ENCODE data around the gene ID4.

DNA sequence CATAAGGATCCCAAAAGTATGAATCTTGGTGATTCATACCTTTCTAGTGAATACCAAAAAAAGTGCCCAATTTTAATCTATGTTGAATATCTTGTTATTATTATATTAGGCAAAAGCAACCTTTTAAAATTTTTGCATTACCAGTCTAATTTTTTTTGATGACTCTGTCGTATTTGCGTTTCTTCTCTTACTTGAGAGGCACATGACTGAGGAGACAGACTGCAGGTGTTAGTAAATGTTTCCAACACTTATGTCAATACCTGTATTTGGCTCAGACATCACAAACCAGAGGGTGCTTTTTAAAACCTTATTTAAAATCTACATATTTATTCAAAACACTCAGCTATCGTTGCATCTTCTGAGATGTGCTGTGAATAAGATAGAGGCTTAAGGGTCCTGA lies 27.1 kb downstream of the ID4 start:
- TF ChIP-seq CTCF (IDR thresholded peaks at IDR 0.05 in 4 of 5, conservative IDR thresholded peaks at IDR 0.05 in 1 of 5), result no peak
- TF ChIP-seq POLR2A (IDR thresholded peaks at IDR 0.05), result no peak
